Activated naive CD4-positive, alpha-beta T cell treated with anti-CD3 and anti-CD28 coated beads, Interleukin-2, amount 50 U/mL, for 72 hours (primary cell): ENCODE data around the gene PRR23E. TPM values are rescaled to one million over a fixed set of nuclear protein-coding genes. Genes with fewer than 3 reads are reported as not detected.

Experiments used
- ATAC-seq, 2 donors: fragments of 150-1000 bp; cut with Tn5 transposase; 2 replicates each; pipeline ENCODE4 v1.10.0; 2021; ENCODE audit warnings: mild to moderate bottlenecking in 2 of 2, moderate library complexity in 2 of 2
- DNase-seq, 2 donors: peaks; one replicate each; pipeline ENCODE4 v3.0.0; 2021 to 2022; ENCODE audit warnings: low spot score in 2 of 2
- H3K27ac Mint-ChIP-seq, 2 donors: one replicate each; pipeline ENCODE4 v1.8.0; 2022; ENCODE audit warnings: mild to moderate bottlenecking in 2 of 2, mixed read lengths in 2 of 2
- H3K36me3 Mint-ChIP-seq, 2 donors: one replicate each; pipeline ENCODE4 v1.8.0; 2022; ENCODE audit warnings: mixed read lengths in 2 of 2
- H3K9me3 Mint-ChIP-seq, 2 donors: one replicate each; pipeline ENCODE4 v1.8.0; 2022; ENCODE audit warnings: mixed read lengths in 2 of 2
- total RNA-seq, 2 donors: library from RNA; stranded (reverse); gene quantifications; one replicate each; pipeline ENCODE4 v1.2.3, GENCODE V29; 2022

The PRR23E gene
- total RNA-seq, 2 donors from 2014 or later, result not detected

DNA sequence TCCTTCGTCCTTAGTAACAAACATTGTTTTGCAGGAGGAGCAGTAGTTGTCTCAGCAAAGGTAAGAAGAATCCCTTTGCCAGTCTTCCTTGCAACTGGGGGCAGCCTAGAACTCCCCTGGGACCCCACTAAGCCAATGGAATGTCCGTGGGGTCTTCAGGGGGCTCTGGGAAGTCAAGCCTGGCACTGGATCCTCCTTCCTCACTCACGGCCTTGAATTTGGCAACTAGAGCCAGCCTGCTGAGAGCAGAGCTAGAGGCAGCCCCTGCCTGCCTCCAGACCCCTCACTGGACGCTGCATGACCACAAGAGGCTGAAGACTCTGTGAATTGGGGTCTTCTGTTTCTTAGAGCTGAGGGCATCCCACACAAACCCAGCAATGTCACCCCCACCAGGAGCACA lies 18.6 kb upstream of the PRR23E start:
- Mint-ChIP-seq H3K9me3 (peaks cover 0 to 4% of the 10 kb centered on the region in 2 donors), H3K27ac (no peak overlapping the region), H3K36me3 (no peaks in the 10 kb centered on the region)
- ATAC-seq (no peak), DNase-seq (peak in 1 of 2 donors; percentile 44)

DNA sequence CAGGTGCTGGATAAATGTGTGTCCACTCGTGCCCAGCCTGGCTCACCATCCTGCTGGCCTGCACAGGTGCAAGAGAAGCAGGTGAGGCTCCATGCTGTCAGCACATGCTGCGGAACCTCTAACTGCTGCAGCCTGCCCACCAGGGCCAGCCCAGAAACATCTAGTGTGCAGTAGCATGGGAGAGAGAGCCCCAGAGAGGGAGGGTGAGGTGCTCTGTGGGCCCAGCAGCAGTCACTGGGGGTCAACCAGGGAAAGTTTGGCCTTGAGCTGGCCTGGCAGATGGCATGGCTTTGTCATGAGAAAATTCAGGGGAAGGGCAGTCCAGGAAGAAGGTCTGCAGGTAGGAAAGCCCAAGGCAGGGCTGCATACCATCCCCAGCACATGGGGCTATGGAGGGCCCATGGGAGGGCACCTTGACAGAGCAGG lies 18.2 kb upstream of the PRR23E start:
- Mint-ChIP-seq H3K27ac (no peak overlapping the region), H3K36me3 (no peaks in the 10 kb centered on the region), H3K9me3 (peaks cover 0 to 4% of the 10 kb centered on the region in 2 donors)
- DNase-seq (peak in 1 of 2 donors; percentile 14), ATAC-seq (no peak)

DNA sequence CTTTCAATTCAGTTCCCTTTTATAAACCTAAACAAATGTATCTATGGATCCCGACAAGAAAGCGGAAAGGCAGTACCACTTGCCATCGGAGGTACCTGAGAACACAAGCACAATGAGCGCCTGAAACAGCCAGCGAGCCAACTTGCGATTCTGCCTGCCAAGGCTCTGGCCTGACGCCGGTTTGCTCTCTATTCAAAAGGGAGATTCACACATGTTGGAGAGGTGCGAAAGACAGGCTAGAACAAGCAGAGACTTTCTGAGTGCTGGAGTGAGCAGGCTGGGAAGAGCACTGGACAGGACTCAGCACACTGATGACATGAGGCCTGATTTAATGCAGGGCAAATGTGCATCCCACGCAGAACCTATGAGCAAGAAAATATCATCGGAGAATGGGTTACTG lies 17.7 kb upstream of the PRR23E start:
- no peak for ATAC-seq
- no peaks in the 10 kb centered on the region for H3K36me3 Mint-ChIP-seq
- no peak overlapping the region for H3K27ac Mint-ChIP-seq
- DNase-seq, result peak in 1 of 2 donors; percentile 28
- peaks cover 0 to 4% of the 10 kb centered on the region in 2 donors for H3K9me3 Mint-ChIP-seq

DNA sequence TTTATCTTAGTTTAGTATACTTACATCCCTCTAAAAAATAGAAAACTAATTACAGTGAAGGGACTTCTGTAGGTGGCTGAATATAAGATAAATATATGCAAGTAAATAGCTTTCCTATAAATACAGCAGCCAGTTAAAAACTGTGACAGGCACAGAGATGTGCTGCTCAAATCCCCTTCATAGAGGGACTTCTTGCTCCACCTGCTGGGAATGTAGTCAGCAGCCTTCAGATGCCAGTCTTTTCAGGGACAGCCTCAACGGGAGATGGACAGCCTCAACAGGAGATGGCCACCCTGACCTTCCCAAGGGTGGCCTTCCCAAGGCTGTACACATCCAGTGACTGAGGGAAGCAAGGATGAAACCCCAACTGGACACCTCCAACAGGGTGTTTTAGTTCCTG lies 15.7 kb upstream of the PRR23E start:
- DNase-seq (peak in 1 of 2 donors; percentile 23), ATAC-seq (no peak)
- H3K27ac Mint-ChIP-seq, result no peak overlapping the region
- peaks cover 0 to 4% of the 10 kb centered on the region in 2 donors for H3K9me3 Mint-ChIP-seq
- no peaks in the 10 kb centered on the region for H3K36me3 Mint-ChIP-seq

DNA sequence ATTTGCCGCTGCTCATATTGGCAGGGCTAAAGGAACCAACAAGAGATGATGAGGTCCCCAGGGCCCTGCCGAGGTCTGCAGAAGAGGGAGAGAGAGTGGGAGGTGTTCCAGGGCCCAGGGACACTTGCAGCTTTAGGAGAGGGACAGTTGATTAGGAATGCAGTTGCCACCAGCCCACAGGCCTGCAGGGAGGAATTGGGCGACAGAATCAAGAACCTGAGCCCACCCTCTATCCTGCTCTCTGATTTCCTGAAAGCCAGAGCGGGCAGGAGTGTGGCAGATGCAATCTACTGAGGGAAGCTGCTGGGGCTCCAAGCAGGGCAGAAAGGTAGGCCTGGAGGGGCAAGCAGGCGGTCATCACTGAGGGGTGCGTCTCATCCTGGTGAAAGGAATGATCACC lies 12.1 kb upstream of the PRR23E start:
- DNase-seq, result no peak
- Mint-ChIP-seq H3K27ac (no peak overlapping the region), H3K36me3 (no peaks in the 10 kb centered on the region), H3K9me3 (peaks cover 0 to 4% of the 10 kb centered on the region in 2 donors)
- ATAC-seq, result no peak

DNA sequence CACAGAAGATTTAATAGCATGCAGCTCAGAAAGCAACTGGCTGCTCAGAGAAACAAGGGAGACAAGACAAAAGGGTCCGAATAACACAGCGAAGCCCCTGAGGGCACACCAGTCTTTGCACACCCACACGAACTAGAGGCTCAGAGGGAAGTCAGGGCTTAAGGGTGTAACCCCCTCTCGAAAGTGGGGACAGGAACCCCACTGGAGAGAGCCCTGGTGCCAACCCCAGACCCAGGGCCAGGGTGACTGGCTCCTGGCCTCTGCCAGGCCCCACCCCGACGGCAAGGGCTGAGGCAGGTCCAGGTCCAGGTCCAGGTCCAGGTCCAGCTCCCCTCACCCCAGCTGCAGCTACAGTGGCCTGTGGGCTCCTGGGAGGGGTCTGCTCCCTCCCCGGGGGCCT lies 10.5 kb upstream of the PRR23E start:
- ATAC-seq, result no peak
- Mint-ChIP-seq H3K36me3 (no peaks in the 10 kb centered on the region), H3K27ac (no peak overlapping the region)

DNA sequence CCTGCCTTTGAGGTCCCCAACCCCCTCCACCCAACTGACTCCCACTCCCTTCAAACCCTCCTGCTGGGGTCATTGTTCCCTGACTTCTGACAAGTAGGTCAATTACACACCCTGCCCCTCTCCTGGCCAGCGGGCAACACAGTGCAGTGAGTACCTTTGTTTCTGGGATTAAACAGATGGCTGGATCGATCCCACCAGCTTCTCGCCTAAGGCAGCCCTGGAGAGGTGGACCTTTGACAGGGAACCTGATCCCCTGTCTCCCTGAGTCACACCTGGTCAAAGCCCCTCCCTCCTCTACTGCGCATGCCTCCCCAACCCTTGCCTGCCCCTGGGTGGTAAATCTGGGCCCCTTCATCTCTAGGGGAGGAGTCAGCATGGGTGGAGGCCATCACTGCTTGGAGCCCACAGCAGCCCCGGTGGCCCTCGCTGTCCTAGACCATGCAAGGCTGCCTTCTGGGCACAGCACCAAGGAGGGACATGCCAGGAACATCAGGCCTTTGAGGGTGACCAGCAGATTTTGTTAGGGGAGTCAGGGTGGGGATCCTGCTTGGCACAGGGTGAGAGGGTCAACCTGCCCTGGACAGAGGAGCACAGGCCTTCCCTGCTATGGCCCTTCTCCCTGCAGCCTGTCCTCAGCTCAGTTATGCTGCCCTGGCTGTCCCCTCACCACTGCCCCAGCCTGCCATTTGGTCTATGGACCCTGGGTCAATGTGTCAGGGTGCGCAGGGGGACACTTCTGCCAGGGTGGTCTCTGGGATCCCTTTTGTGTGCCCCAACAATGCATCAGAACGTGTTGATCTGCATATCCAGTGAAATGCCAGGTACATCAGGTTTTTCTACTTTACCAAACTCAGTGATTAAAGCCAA lies 9.8 kb upstream of the PRR23E start:
- DNase-seq (peak in 1 of 2 donors; percentile 25), ATAC-seq (no peak)
- Mint-ChIP-seq H3K27ac (no peak overlapping the region), H3K9me3 (peaks cover 0 to 4% of the 10 kb centered on the region in 2 donors), H3K36me3 (no peaks in the 10 kb centered on the region)

More for the DNA sequence above, 10.5 kb upstream of the PRR23E start:
- DNase-seq, result peak in 1 of 2 donors; percentile 21
- H3K9me3 Mint-ChIP-seq, result peaks cover 0 to 4% of the 10 kb centered on the region in 2 donors

DNA sequence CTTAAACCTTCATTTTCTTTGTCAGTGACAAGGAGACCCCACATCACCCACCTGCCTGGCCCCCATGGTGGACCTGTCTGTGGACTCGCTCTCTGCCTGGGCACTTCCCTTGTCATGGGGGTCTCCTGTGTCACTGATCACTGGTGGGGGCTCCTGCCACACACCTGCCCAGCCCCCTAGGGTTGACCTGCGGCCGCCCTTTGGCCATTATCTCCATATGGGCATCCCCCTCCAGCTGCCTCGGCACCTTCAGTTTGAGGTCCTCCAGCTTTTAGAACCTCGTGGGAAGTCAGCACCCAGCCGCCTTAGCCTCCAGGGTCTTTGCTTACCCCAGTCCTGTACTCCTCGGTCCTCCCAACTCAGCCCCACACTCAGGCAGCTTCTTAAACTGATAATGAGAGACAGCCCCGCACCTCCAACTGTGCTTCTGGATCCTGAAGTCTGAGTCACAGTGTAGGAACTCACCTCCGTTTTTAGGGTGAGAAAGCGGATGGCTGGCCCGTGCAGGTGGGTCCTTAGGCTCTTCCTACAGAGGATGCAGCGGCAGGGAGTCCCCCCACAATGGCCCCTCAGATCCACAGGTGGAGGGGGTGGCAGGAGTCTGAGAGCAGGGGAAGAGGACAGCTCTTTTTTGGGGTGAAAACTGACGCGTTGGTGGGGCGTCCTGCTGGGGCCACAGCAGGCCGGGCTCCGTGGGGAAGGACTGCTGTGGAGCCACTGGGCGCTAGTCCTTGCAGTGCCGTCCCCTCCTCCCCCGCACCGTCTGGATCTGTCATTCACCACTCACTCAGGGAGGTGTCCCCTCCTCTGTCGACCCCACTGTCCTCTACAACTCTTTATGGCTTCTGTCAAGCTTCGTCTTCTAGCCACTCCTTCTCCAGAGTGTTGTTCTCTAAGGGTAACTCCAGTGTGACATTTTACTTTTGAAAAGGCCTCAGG lies 8.7 kb upstream of the PRR23E start:
- peak in 1 of 2 donors; percentile 46 for DNase-seq
- Mint-ChIP-seq H3K27ac (no peak overlapping the region), H3K36me3 (no peaks in the 10 kb centered on the region), H3K9me3 (peaks cover 0 to 8% of the 10 kb centered on the region in 2 donors)
- ATAC-seq, result no peak

DNA sequence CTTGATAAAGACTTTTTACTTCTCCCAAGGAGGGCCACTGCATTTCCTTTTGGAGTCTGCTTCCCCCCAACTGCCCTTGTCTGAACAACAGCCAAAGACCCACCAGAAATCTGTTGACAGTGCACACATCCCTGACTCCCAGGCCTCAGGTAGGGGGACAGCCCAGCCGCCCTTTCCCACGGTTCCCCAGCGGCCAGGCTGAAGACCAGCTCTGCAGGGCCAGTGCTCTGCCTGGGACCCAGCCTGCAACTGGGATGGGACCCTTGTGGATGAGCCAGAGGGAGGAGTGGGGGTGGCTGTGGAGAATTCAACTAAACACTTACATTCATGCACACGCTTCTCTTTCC lies 8.1 kb upstream of the PRR23E start:
- Mint-ChIP-seq H3K27ac (no peak overlapping the region), H3K9me3 (peaks cover 0 to 8% of the 10 kb centered on the region in 2 donors), H3K36me3 (no peaks in the 10 kb centered on the region)
- ATAC-seq (no peak), DNase-seq (peak in 1 of 2 donors; percentile 7)

DNA sequence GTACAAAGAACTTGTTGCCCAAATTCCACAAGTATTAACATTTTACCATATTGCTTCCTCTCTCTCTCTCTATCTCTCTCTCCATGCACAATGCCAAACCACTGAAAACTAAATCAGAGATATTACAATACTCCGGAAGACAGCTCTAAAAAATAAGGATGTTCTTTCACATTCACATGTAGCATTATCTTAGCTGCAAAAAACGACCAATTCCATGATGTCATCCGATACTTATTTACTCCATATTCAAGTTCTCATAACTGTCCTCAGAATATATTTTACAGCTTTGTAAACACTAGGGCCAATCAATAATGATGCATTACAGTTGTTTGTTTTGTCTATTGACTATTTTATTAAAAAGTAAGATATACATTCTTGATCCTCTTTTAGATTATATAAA lies 7.7 kb upstream of the PRR23E start:
- peaks cover 0 to 8% of the 10 kb centered on the region in 2 donors for H3K9me3 Mint-ChIP-seq
- DNase-seq (no peak), ATAC-seq (no peak)
- no peaks in the 10 kb centered on the region for H3K36me3 Mint-ChIP-seq
- H3K27ac Mint-ChIP-seq, result no peak overlapping the region

DNA sequence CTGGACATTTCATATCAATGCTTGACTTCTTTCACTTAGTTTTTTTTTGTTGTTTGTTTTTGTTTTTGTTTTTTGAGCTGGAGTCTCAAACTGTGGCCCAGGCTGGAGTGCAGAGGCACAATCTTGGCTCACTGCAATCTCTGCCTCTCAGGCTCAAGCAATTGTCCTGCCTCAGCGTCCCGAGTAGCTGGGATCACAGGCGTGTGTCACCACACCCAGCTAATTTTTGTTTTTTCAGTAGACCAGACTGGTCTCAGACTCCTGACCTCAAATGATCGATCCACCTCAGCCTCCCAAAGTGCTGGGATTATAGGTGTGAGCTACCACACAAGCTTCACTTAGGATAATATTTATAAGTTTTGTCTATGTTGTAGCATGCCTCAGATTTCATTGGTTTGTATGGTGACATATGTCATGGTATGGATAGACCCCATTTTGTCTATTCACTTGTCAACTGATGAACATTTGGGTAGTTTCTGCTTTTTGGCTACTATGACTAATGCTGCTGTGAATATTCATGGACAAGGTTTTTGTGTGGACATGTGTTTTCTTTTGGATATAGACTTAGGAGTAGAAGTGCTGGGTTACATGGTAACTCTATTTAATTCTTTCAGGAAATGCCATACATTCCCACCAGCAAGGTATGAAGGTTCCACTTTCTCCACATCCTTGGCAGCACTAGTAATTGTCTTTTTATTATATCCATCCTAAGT lies 6.8 kb upstream of the PRR23E start:
- ATAC-seq (no peak), DNase-seq (no peak)
- Mint-ChIP-seq H3K9me3 (peaks cover 0 to 8% of the 10 kb centered on the region in 2 donors), H3K36me3 (no peaks in the 10 kb centered on the region), H3K27ac (no peak overlapping the region)

DNA sequence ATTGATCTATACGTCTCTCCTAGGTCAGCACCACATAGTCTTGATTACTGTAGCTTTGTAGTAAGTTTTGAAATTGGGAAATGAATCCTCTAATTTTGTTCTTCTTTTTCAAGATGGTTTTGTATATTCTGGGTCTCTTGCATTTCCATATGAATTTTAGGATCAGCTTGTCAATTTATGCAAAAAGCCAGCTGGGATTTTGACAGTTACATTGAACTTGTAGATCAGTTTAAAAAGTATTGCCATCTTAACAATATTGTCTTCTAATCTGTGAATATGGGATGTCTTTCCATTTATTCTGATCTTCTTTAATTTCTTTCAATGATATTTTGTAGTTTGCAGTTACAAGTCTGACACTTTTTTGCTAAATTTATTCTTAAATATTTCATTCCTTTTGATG lies 5.6 kb upstream of the PRR23E start:
- no peaks in the 10 kb centered on the region for H3K36me3 Mint-ChIP-seq
- no peak overlapping the region for H3K27ac Mint-ChIP-seq
- DNase-seq (no peak), ATAC-seq (no peak)
- H3K9me3 Mint-ChIP-seq, result peaks cover 7 to 11% of the 10 kb centered on the region in 2 donors

DNA sequence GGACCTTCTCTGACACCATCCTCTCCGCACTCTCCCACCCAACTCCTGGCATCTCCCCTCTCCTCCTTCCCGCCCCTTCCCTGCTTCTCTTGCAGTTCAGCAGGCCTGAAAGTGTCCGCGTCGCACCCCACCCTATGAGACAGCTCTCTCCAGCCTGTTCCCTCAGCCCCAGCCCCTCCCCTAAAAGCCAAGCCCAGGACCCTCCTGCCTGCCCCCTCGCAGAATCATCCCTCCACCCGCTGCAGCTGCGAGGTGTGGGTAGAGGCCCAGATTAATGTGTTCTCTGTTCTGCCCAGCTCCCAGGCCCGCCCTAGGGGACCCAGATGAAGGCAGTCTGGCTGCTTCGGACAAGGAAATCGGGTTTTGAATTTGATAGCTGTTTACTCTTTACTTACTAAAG lies 410 bp downstream of the PRR23E start:
- no peaks in the 10 kb centered on the region for H3K36me3 Mint-ChIP-seq

DNA sequence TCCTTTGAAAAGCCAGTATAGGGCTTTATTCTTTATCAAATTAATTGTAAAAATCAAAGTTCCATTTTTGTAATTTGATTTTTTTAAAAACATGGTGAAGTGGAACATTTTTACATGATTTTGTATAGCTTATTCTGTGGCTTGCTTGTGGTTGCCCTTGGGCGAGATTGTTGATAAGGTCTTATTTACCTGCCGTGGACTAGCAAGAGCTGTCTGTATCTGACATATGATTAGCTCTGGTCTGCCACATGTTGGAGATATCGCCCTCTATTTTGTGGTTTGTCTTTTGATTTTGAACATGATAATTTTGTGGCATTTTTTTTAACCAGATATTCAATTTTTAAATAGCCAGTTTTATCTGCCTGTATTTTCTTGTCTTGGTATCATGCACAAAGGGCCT lies 844 bp downstream of the PRR23E start:
- DNase-seq (no peak), ATAC-seq (no peak)
- peaks cover 6 to 7% of the 10 kb centered on the region in 2 donors for H3K9me3 Mint-ChIP-seq
- H3K36me3 Mint-ChIP-seq, result no peaks in the 10 kb centered on the region
- H3K27ac Mint-ChIP-seq, result no peak overlapping the region

More for the DNA sequence above, 410 bp downstream of the PRR23E start:
- Mint-ChIP-seq H3K9me3 (peaks cover 7 to 10% of the 10 kb centered on the region in 2 donors), H3K27ac (no peak overlapping the region)
- peak in 1 of 2 donors; percentile 20 for DNase-seq
- no peak for ATAC-seq

DNA sequence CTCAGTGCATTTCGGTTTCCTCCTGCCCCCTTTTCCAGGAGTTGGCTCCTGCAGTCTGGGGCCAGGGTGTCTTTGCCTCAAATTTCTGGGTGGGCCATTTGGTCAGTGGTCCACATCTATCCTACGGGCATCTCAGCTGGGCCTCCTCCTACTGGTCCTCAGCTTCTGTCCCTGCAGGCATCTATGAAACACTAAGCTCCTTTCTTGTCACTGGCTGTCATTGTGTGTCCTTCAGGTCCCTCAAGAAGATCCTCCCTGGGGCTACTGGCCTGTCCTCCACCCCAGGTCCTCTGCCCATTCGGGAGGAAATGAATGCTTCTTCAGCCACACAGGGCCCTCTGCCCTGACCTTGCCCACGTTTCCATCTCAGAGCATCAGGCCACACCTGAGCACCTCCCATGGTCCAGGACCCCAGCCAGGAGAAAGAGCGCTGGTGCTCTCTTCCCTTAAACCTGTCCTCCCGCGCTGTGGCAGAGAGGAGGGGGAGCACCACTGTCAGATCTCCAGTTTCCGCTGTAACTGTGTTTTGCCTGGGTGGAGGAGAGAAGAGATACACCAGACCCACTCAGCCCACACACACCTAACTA lies 1.8 kb downstream of the PRR23E start:
- H3K27ac Mint-ChIP-seq, result no peak overlapping the region
- ATAC-seq (no peak), DNase-seq (no peak)
- no peaks in the 10 kb centered on the region for H3K36me3 Mint-ChIP-seq
- peaks cover 3 to 7% of the 10 kb centered on the region in 2 donors for H3K9me3 Mint-ChIP-seq

DNA sequence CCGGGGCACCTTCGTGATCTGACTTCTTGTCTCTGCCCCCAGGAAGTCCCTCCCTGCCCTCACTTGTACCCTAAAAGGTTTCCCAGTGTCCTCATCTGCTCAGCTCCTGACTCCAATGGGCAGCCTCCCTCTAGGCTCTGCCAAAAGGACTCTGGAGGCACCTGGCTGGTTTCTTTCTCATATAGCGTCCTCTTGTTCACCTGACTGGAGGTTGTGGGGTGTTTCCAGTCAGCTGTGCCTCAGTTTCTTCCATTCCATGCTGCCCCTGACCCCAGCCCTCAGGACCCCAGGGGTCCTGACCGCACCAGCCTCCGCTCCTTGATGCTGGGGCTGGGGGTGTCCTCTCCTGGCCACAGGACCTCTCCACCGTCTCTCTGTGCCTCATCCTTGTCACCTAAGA lies 2.5 kb downstream of the PRR23E start:
- no peaks in the 10 kb centered on the region for H3K36me3 Mint-ChIP-seq
- H3K27ac Mint-ChIP-seq, result no peak overlapping the region
- ATAC-seq (no peak), DNase-seq (no peak)
- peaks cover 3 to 7% of the 10 kb centered on the region in 2 donors for H3K9me3 Mint-ChIP-seq
